Esophagus (tissue), 2 donors: ENCODE results near the gene CIAPIN1. TPM values are rescaled to one million over a fixed set of nuclear protein-coding genes. Genes with fewer than 3 reads are reported as not detected.

Experiments used
- H3K27ac ChIP-seq, 2 donors: one replicate each; pipeline ENCODE4 v1.5.1; 2013; ENCODE audit warnings: low read depth in 2 of 2, mild to moderate bottlenecking in 2 of 2, inconsistent platforms in 1 of 2, low read length in 1 of 2, moderate library complexity in 1 of 2
- H3K27me3 ChIP-seq, 2 donors: one replicate each; pipeline ENCODE4 v1.6.1; 2013; ENCODE audit warnings: low read length in 2 of 2, control low read depth in 1 of 2, mild to moderate bottlenecking in 1 of 2; ENCODE audit not compliant: insufficient read depth in 2 of 2, control insufficient read depth in 1 of 2
- H3K36me3 ChIP-seq, 2 donors: one replicate each; pipeline ENCODE4 v1.6.1; 2013; ENCODE audit warnings: low read length in 1 of 2; ENCODE audit not compliant: control insufficient read depth in 2 of 2, insufficient read depth in 2 of 2
- H3K4me1 ChIP-seq, 2 donors: one replicate each; pipeline ENCODE4 v1.6.1; 2013; ENCODE audit warnings: low read length in 1 of 2; ENCODE audit not compliant: control insufficient read depth in 2 of 2, insufficient read depth in 2 of 2
- H3K4me3 ChIP-seq, 2 donors: one replicate each; pipeline ENCODE4 v1.5.1; 2013; ENCODE audit warnings: low read length in 2 of 2, mild to moderate bottlenecking in 2 of 2, low read depth in 1 of 2, moderate library complexity in 1 of 2
- H3K9me3 ChIP-seq, 2 donors: one replicate each; pipeline ENCODE4 v1.6.1; 2013; ENCODE audit warnings: mild to moderate bottlenecking in 2 of 2, low read depth in 1 of 2, low read length in 1 of 2, moderate library complexity in 1 of 2; ENCODE audit not compliant: control insufficient read depth in 2 of 2, insufficient read depth in 1 of 2
- WGBS, 2 donors: extraction: QIAGEN DNeasy Blood & Tissue Kit; methylation state at CpG; one replicate each; pipeline ENCODE4 v1.1.7; 2013; 5-methylcytosine and 5-hydroxymethylcytosine counted together
- polyA plus RNA-seq, 2 donors: library from polyadenylated mRNA; stranded (reverse); fragments of 200-250 nt; gene quantifications; one replicate each; pipeline ENCODE4 v1.2.3, GENCODE V29; 2013
- donor health status: healthy with polysubstance abuse.
- donor health status: Bipolar disorder and iron deficiency.

CIAPIN1 gene
- polyA plus RNA-seq, 2 donors = 11.7 to 31.6 TPM

DNA sequence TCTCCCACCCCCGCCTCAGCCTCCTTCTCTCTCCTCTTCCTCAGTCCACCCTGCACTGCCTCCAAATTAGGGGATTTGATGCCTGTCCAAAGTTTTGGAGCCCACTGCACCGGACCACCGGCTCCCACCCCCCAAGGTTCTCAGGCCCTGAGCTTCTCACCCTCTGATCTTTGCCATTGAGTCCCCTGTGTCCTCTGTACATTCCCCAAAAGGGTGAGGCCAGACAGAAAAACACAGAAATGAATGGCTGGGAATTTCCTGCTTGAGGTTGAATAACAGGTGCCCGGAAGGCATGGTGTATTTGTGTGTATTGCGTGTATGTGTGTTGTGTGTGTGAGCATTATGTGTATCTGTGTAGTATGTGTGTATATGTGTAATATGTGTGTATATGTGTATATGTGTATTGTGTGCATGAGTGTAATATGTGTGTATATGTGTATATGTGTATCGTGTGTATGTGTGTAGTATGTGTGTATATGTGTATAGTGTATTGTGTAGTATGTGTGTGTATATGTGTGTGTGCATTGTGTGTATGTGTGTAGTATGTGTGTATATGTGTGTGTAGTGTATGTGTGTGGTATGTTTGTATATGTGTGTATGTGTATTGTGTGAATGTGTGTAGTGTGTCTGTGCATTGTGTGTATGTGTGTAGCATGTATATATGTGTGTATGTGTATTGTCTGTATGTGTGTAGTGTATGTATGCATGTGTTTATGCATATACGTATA is 58.7 kb downstream of the CIAPIN1 start:
- no peaks in the 10 kb centered on the region for H3K9me3 ChIP-seq
- peaks cover 6 to 14% of the 10 kb centered on the region in 2 donors for H3K4me1 ChIP-seq
- H3K27ac ChIP-seq = peak overlapping the region in 1 of 2 donors; percentile 34
- H3K4me3 ChIP-seq = no peak overlapping the region
- H3K27me3 ChIP-seq = no peaks in the 10 kb centered on the region
- WGBS, 2 donors = 49 to 58% methylated on average over 7 of the region's 7 CpGs
- H3K36me3 ChIP-seq = no peaks in the 10 kb centered on the region

- Histone ChIP-seq H3K27ac (peak overlapping the region in 1 of 2 donors; percentile 34), H3K4me1 (peaks cover 6 to 18% of the 10 kb centered on the region in 2 donors)
- WGBS, 2 donors = 62 to 69% methylated on average over 3 of the region's 3 CpGs
Measured at GRCh38 chr16:57387598-57388354, 59.4 kb downstream of the CIAPIN1 start.

DNA sequence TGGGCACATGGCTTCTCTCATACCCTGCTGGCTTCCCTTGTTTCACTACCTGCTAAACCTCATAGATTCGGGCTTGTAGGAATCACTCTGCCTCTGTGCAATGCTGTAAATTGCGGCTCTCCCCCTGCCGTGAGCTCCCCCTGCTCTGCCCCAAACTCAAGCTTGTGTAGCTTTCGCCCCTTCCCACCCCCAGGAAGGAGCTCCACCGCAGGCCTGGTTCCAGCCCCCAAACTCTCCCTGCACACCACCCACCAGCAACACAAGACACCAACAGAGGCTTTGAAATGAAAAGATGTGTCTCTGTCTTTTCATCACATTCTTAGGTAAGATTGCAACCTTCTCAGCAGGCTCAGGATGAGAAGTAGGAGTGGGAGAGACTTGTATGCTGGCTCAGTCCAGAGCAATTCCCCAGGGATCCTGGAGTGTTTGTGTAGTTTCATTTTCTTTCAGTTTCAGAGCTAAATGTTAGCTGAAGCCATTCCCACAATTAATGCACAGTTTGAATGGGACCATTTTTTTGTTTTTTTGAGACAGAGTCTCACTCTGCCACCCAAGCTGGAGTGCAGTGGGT is 60.7 kb downstream of the CIAPIN1 start:
- no peaks in the 10 kb centered on the region for H3K27me3 ChIP-seq
- H3K27ac ChIP-seq = no peak overlapping the region
- 80 to 87% methylated on average over 5 of the region's 5 CpGs for WGBS, 2 donors
- H3K9me3 ChIP-seq = no peaks in the 10 kb centered on the region
- H3K4me3 ChIP-seq = no peak overlapping the region
- peaks cover 0 to 8% of the 10 kb centered on the region in 2 donors for H3K36me3 ChIP-seq
- H3K4me1 ChIP-seq = peaks cover 6 to 15% of the 10 kb centered on the region in 2 donors

More at GRCh38 chr16:57387598-57388354, 59.4 kb downstream of the CIAPIN1 start:
- Histone ChIP-seq H3K27me3 (no peaks in the 10 kb centered on the region), H3K36me3 (no peaks in the 10 kb centered on the region), H3K9me3 (no peaks in the 10 kb centered on the region), H3K4me3 (no peak overlapping the region)

- Histone ChIP-seq H3K36me3 (peaks cover 0 to 8% of the 10 kb centered on the region in 2 donors), H3K4me3 (no peak overlapping the region), H3K4me1 (peaks cover 6 to 18% of the 10 kb centered on the region in 2 donors), H3K27ac (no peak overlapping the region), H3K27me3 (no peaks in the 10 kb centered on the region), H3K9me3 (no peaks in the 10 kb centered on the region)
- WGBS, 2 donors = 79 to 87% methylated on average over 5 of the region's 5 CpGs
Measured at GRCh38 chr16:57385083-57385482, 62.1 kb downstream of the CIAPIN1 start.

- Histone ChIP-seq H3K9me3 (no peaks in the 10 kb centered on the region), H3K4me3 (no peak overlapping the region), H3K36me3 (peaks cover 0 to 8% of the 10 kb centered on the region in 2 donors), H3K27ac (peak overlapping the region in 1 of 2 donors; percentile 13), H3K4me1 (peaks cover 6 to 18% of the 10 kb centered on the region in 2 donors), H3K27me3 (no peaks in the 10 kb centered on the region)
- 51 to 62% methylated on average over 11 of the region's 11 CpGs for WGBS, 2 donors
Measured at GRCh38 chr16:57384248-57385070, 62.7 kb downstream of the CIAPIN1 start.

GRCh38 chr16:57383276-57384247 is 63.6 kb downstream of the CIAPIN1 start:
- H3K4me1 ChIP-seq = peaks cover 6 to 18% of the 10 kb centered on the region in 2 donors
- WGBS, 2 donors = 53 to 54% methylated on average over 8 of the region's 8 CpGs
- H3K27ac ChIP-seq = peak overlapping the region in 1 of 2 donors; percentile 13

DNA sequence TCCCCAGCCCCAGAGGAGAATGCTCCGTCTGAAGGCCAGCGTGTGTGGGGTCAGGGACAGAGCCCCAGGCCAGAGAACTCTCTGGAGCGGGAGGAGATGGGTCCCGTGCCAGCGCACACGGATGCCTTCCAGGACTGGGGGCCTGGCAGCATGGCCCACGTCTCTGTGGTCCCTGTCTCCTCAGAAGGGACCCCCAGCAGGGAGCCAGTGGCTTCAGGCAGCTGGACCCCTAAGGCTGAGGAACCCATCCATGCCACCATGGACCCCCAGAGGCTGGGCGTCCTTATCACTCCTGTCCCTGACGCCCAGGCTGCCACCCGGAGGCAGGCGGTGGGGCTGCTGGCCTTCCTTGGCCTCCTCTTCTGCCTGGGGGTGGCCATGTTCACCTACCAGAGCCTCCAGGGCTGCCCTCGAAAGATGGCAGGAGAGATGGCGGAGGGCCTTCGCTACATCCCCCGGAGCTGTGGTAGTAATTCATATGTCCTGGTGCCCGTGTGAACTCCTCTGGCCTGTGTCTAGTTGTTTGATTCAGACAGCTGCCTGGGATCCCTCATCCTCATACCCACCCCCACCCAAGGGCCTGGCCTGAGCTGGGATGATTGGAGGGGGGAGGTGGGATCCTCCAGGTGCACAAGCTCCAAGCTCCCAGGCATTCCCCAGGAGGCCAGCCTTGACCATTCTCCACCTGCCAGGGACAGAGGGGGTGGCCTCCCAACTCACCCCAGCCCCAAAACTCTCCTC is 64.5 kb downstream of the CIAPIN1 start:
- peaks cover 0 to 8% of the 10 kb centered on the region in 2 donors for H3K36me3 ChIP-seq
- no peaks in the 10 kb centered on the region for H3K9me3 ChIP-seq
- H3K27me3 ChIP-seq = no peaks in the 10 kb centered on the region
- WGBS, 2 donors = 84 to 88% methylated on average over 16 of the region's 16 CpGs
- no peak overlapping the region for H3K4me3 ChIP-seq
- no peak overlapping the region for H3K27ac ChIP-seq
- peaks cover 6 to 14% of the 10 kb centered on the region in 2 donors for H3K4me1 ChIP-seq

More at GRCh38 chr16:57383276-57384247, 63.6 kb downstream of the CIAPIN1 start:
- no peaks in the 10 kb centered on the region for H3K9me3 ChIP-seq
- no peaks in the 10 kb centered on the region for H3K27me3 ChIP-seq
- H3K4me3 ChIP-seq = no peak overlapping the region
- H3K36me3 ChIP-seq = peaks cover 0 to 8% of the 10 kb centered on the region in 2 donors
